Stomach (tissue), 9 donors: ENCODE measurements around the gene ATP12A. TPM values are rescaled to one million over a fixed set of nuclear protein-coding genes. Genes with fewer than 3 reads are reported as not detected.

Experiments
- DNase-seq, 2 donors: peaks; one replicate each; pipeline versions ENCODE4 v3.0.0 to v3.0.0-alpha.2; 2013 to 2019
- H3K27ac ChIP-seq, 5 donors: fragments of 200-600 bp in 4 of 5; sonication (generic) in 4 of 5; one replicate each; pipeline ENCODE4 v1.5.1; 2013 to 2019; ENCODE audit warnings: mild to moderate bottlenecking in 1 of 5, moderate library complexity in 1 of 5
- H3K27me3 ChIP-seq, 3 donors: fragments of 200-600 bp; sonication (generic); one replicate each; pipeline ENCODE4 v1.5.1; 2017 to 2019; ENCODE audit warnings: mixed run types in 1 of 3
- H3K36me3 ChIP-seq, 4 donors: fragments of 200-600 bp; sonication (generic); 1 replicate in 3 of 4; 2 replicates in 1 of 4; pipeline ENCODE4 v1.5.1; 2016 to 2019
- H3K4me1 ChIP-seq, 4 donors: fragments of 200-600 bp; sonication (generic); one replicate each; pipeline ENCODE4 v1.5.1; 2016 to 2019
- H3K4me3 ChIP-seq, 4 donors: fragments of 200-600 bp; sonication (generic) in 3 of 4; one replicate each; pipeline ENCODE4 v1.5.1; 2016 to 2019; ENCODE audit warnings: mild to moderate bottlenecking in 1 of 4
- H3K9me3 ChIP-seq, 4 donors: fragments of 200-600 bp; sonication (generic); one replicate each; pipeline ENCODE4 v1.5.1; 2016 to 2019
- EP300 ChIP-seq: sonication (generic); formaldehyde crosslinking; IDR thresholded peaks from one replicate; pipeline ENCODE4 v1.6.1; 2017; ENCODE audit warnings: antibody characterized with exemption
- POLR2A ChIP-seq, 4 donors: fragments of 450-650 bp; IDR thresholded peaks; one replicate each; pipeline ENCODE4 v1.6.1; 2016; ENCODE audit warnings: antibody characterized with exemption in 4 of 4, control low read depth in 2 of 4, mild to moderate bottlenecking in 1 of 4, moderate library complexity in 1 of 4
- POLR2AphosphoS5 ChIP-seq, 3 donors: sonication (generic); formaldehyde crosslinking; IDR thresholded peaks; one replicate each; pipeline ENCODE4 v1.6.1; 2016; ENCODE audit warnings: antibody characterized with exemption in 3 of 3
- WGBS, 5 donors: extraction: QIAGEN DNeasy Blood & Tissue Kit in 3 of 5; methylation state at CpG; one replicate each; pipeline versions ENCODE4 v1.1.5 to v1.1.7; 2013 to 2018; 5-methylcytosine and 5-hydroxymethylcytosine counted together
- intact Hi-C: fragments of 100-400 bp; cut with DNase I; formaldehyde crosslinking; loops from one replicate; pipeline ENCODE4 v1.15.1; 2023; ENCODE audit warnings: low total_unique reads
- polyA plus RNA-seq, 3 donors: library from polyadenylated mRNA; stranded (reverse); fragments of 200-250 nt; gene quantifications; one replicate each; pipeline ENCODE4 v1.2.3, GENCODE V29; 2013
- total RNA-seq, 5 donors: library from RNA; depleted of rRNA; stranded (reverse); fragments of >200 nt; gene quantifications; one replicate each; pipeline versions ENCODE4 v1.1.0 to v1.2.3, GENCODE V29; 2014 to 2016
- TF ChIP-seq, protein P1 (sequence below), 7 experiments: fragments of 450-650 bp in 4 of 7; fragments of 200-600 bp in 3 of 7; sonication (generic) in 3 of 7; IDR thresholded peaks; one replicate each; pipeline ENCODE4 v1.5.1; 2016 to 2019; ENCODE audit warnings: antibody characterized with exemption in 7 of 7, control low read depth in 2 of 7, mild to moderate bottlenecking in 1 of 7
- donor health status: healthy with polysubstance abuse.
- donor health status: Bipolar disorder and iron deficiency.
- donor health status: healthy.

Gene ATP12A
- total and polyA plus RNA-seq, 8 donors = 0.08 TPM; not detected in 7

DNA sequence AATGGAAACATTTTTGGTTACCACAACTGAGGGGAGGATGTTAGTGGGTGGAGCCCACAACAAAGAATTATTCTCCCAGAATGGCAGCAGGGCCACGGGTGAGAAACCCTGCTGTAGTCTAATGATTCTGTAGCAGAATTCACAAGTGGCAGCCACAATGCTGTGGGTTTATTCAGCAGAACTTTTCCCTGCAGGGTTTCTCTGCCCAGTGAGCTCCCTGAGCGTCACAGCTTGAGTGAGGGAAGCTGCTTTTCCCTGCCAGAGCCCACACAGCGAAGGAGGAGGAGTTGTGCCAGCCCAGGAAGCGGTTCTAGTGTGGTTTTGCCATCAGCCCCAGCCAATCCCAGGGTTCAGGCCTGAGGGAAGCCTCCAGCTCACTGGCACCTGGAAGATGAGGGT, 4.4 kb downstream of the ATP12A start:
- 30 to 45% (median 35%) methylated on average over 4 of the region's 4 CpGs for WGBS, 5 donors
- peaks cover 0 to 48% (median 18%) of the 10 kb centered on the region in 3 donors for H3K27me3 ChIP-seq
- H3K36me3 ChIP-seq = no peaks in the 10 kb centered on the region
- DNase-seq = no peak
- intact Hi-C loops = no loop called here
- peaks cover 12 to 32% (median 17%) of the 10 kb centered on the region in 4 donors for H3K4me1 ChIP-seq
- no peak overlapping the region for H3K4me3 ChIP-seq
- H3K27ac ChIP-seq = no peak overlapping the region
- H3K9me3 ChIP-seq = no peaks in the 10 kb centered on the region
- TF ChIP-seq, protein P1, sequence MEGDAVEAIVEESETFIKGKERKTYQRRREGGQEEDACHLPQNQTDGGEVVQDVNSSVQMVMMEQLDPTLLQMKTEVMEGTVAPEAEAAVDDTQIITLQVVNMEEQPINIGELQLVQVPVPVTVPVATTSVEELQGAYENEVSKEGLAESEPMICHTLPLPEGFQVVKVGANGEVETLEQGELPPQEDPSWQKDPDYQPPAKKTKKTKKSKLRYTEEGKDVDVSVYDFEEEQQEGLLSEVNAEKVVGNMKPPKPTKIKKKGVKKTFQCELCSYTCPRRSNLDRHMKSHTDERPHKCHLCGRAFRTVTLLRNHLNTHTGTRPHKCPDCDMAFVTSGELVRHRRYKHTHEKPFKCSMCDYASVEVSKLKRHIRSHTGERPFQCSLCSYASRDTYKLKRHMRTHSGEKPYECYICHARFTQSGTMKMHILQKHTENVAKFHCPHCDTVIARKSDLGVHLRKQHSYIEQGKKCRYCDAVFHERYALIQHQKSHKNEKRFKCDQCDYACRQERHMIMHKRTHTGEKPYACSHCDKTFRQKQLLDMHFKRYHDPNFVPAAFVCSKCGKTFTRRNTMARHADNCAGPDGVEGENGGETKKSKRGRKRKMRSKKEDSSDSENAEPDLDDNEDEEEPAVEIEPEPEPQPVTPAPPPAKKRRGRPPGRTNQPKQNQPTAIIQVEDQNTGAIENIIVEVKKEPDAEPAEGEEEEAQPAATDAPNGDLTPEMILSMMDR (IDR thresholded peaks at IDR 0.05) = no peak
- TF ChIP-seq POLR2A (IDR thresholded peaks at IDR 0.05) (no peak), POLR2AphosphoS5 (IDR thresholded peaks at IDR 0.05) (no peak), EP300 (no peak)

DNA sequence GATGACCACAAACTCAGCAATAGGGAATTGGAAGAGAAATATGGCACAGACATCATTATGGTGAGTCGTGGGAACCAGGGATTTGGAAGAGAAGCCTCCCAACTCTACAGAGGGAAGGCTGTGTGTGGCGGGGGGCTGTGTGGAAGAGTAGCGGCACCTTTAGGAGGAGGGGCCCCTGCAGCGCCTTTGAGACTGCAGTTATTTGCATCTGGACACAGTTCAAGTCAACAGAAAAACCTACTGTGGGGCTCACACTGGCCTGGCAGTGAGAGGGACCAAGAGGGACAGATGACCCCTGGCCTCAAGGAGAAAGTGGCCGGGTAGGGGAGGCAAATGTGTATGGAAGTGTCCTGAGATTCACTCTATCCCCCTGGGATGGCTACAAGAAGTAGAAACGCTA, 5.1 kb downstream of the ATP12A start:
- TF ChIP-seq, protein P1 (IDR thresholded peaks at IDR 0.05) = no peak
- Histone ChIP-seq H3K27me3 (peaks cover 0 to 48% (median 11%) of the 10 kb centered on the region in 3 donors), H3K27ac (no peak overlapping the region), H3K4me1 (peaks cover 6 to 25% (median 11%) of the 10 kb centered on the region in 4 donors), H3K4me3 (no peak overlapping the region), H3K36me3 (no peaks in the 10 kb centered on the region), H3K9me3 (no peaks in the 10 kb centered on the region)
- intact Hi-C loops = no loop called here
- DNase-seq = no peak
- WGBS, 5 donors = 79 to 86% (median 83%) methylated on average over 6 of the region's 6 CpGs

DNA sequence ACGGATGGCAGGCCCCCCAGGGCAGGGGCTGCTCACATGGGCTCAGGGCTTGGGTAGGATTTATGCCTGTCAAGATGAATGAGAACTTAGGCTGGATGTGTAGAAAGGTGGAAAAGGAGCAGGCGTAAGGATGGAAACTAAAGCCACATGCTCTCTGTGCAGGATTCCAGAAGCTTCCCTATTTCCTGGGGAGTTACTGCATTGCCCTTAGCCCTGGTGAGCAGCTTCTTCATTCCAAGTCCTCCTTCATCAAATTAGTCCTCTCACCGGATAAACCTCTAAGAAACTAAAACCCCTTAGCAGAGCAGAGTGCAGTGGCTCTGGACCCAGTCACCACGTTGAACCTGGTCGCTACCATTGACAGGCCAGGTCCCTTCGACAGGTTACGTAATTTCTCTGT, 7.4 kb downstream of the ATP12A start:
- TF ChIP-seq POLR2A (IDR thresholded peaks at IDR 0.05) (no peak), POLR2AphosphoS5 (IDR thresholded peaks at IDR 0.05) (no peak), EP300 (no peak)
- TF ChIP-seq, protein P1 (IDR thresholded peaks at IDR 0.05) = no peak
- intact Hi-C loops = no loop called here
- Histone ChIP-seq H3K4me1 (peaks cover 0 to 17% (median 4%) of the 10 kb centered on the region in 4 donors), H3K9me3 (no peaks in the 10 kb centered on the region), H3K4me3 (no peak overlapping the region), H3K36me3 (no peaks in the 10 kb centered on the region), H3K27ac (no peak overlapping the region), H3K27me3 (peaks cover 0 to 40% (median 0%) of the 10 kb centered on the region in 3 donors)
- DNase-seq = no peak
- WGBS, 5 donors = 79 to 88% (median 83%) methylated on average over 7 of the region's 7 CpGs

DNA sequence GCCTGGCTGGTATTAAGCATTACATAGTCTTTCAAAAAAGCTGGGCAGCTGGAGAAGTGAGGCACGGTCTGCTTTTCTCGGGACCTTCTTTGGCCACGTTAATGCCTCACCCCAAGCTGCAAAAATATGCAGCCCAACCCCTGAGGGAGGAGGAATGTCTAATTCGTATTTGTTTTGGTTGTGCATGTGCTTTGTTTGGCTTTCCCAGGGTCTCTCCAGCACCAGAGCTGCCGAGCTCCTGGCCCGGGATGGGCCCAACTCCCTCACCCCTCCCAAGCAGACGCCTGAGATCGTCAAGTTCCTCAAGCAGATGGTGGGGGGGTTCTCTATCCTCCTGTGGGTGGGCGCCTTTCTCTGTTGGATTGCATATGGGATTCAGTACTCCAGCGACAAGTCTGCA, 7.9 kb downstream of the ATP12A start:
- H3K27me3 ChIP-seq = peaks cover 0 to 40% (median 0%) of the 10 kb centered on the region in 3 donors
- H3K4me1 ChIP-seq = peaks cover 0 to 17% (median 4%) of the 10 kb centered on the region in 4 donors
- no peaks in the 10 kb centered on the region for H3K36me3 ChIP-seq
- TF ChIP-seq EP300 (no peak), POLR2AphosphoS5 (IDR thresholded peaks at IDR 0.05) (no peak), POLR2A (IDR thresholded peaks at IDR 0.05) (no peak)
- TF ChIP-seq, protein P1 (IDR thresholded peaks at IDR 0.05) = no peak
- 23 to 43% (median 34%) methylated on average over 9 to 10 of the region's 10 CpGs for WGBS, 5 donors
- no peak for DNase-seq
- no peaks in the 10 kb centered on the region for H3K9me3 ChIP-seq
- H3K27ac ChIP-seq = no peak overlapping the region
- intact Hi-C loops = no loop called here
- no peak overlapping the region for H3K4me3 ChIP-seq
